HepG2 (cell line): ENCODE data around the gene SEMA6D. TPM values are rescaled to one million over a fixed set of nuclear protein-coding genes. Genes with fewer than 3 reads are reported as not detected.

Experiments
- ATAC-seq: fragments of 200-7000 bp; cut with Tn5 transposase; 3 replicates; pipeline ENCODE4 v1.9.1; 2020; ENCODE audit warnings: mild to moderate bottlenecking, moderate library complexity
- BruUV-seq: library from RNA; stranded (reverse); fragments of 400-500 nt; replicated peaks from 2 replicates; lab custom pipeline; 2021; lab: Mats Ljungman, UMichigan
- CTCF ChIA-PET: fragments of 300-600 bp; formaldehyde crosslinking; extraction: SDS; loops from one replicate; lab custom pipeline; 2021; ENCODE audit warnings: low total read pairs, inconsistent platforms, low intra/inter-chr PET ratio; lab: Yijun Ruan, JAX
- POLR2A ChIA-PET: fragments of 350-600 bp; sonication (Branson Sonifier 250); formaldehyde crosslinking; loops from one replicate; lab custom pipeline; 2020; ENCODE audit warnings: antibody characterized with exemption, inconsistent platforms; lab: Yijun Ruan, JAX
- DNase-seq: peaks from one replicate; pipeline ENCODE4 v3.0.0-alpha.2; 2015; ENCODE audit warnings: low spot score
- FAIRE-seq: peaks from 3 replicates; lab custom pipeline; 2011; peaks lifted over from hg19 to GRCh38; lab: Jason Lieb, UNC
- H2AFZ ChIP-seq: one replicate; pipeline ENCODE4 v1.6.1; 2011; ENCODE audit warnings: low read length, inconsistent platforms
- H3K27ac ChIP-seq: fragments of 300-600 bp; 3 replicates; pipeline ENCODE4 v1.8.0; 2011; ENCODE audit warnings: mixed run types, mild to moderate bottlenecking, mixed read lengths, low read length, inconsistent platforms; ENCODE audit not compliant: insufficient read depth; ENCODE audit errors: extremely low read length
- H3K27me3 ChIP-seq, 2 experiments: fragments of 200-600 bp in 1 of 2; 2 replicates in 1 of 2; 3 replicates in 1 of 2; pipeline versions ENCODE4 v1.6.0 to v1.8.0; 2011; ENCODE audit warnings: low read length in 2 of 2, mild to moderate bottlenecking in 2 of 2, moderate library complexity in 2 of 2, inconsistent platforms in 1 of 2; ENCODE audit not compliant: insufficient read depth in 2 of 2, control insufficient read depth in 1 of 2
- H3K36me3 ChIP-seq, 2 experiments: fragments of 200-600 bp in 1 of 2; replicated peaks in 1 of 2; 2 replicates in 1 of 2; 3 replicates in 1 of 2; pipeline versions ENCODE4 v1.5.1 to v1.8.0; 2011; ENCODE audit warnings: low read length in 2 of 2, inconsistent platforms in 1 of 2; ENCODE audit not compliant: insufficient read depth in 2 of 2, control insufficient read depth in 1 of 2
- H3K4me1 ChIP-seq: 2 replicates; pipeline ENCODE4 v1.5.1; 2012; ENCODE audit warnings: low read length, inconsistent platforms; ENCODE audit not compliant: insufficient read depth
- H3K4me2 ChIP-seq: 2 replicates; pipeline ENCODE4 v1.6.0; 2011; ENCODE audit warnings: low read depth, low read length, inconsistent platforms
- H3K4me3 ChIP-seq, 3 experiments: fragments of 200-600 bp in 1 of 3; sonication (generic), shearing (Covaris generic) in 1 of 3; replicated peaks in 1 of 3; 2 replicates each; pipeline ENCODE4 v1.5.1; 2011 to 2016; ENCODE audit warnings: low read length in 3 of 3, inconsistent platforms in 2 of 3, low read depth in 2 of 3, mild to moderate bottlenecking in 2 of 3, control low read depth in 1 of 3, mixed read lengths in 1 of 3; ENCODE audit not compliant: insufficient read depth in 1 of 3
- H3K79me2 ChIP-seq: one replicate; pipeline ENCODE4 v1.6.1; 2011; ENCODE audit warnings: low read length, inconsistent platforms; ENCODE audit not compliant: insufficient read depth
- H3K9ac ChIP-seq: 2 replicates; pipeline ENCODE4 v1.6.0; 2011; ENCODE audit warnings: mild to moderate bottlenecking, low read depth, low read length, inconsistent platforms; ENCODE audit not compliant: insufficient read depth
- H3K9me3 ChIP-seq: 2 replicates; pipeline ENCODE4 v1.5.1; 2012; ENCODE audit warnings: mild to moderate bottlenecking, low read length
- H4K20me1 ChIP-seq: 2 replicates; pipeline ENCODE4 v1.6.0; 2011; ENCODE audit warnings: inconsistent platforms, mild to moderate bottlenecking, low read length, moderate library complexity; ENCODE audit not compliant: insufficient read depth
- CCAR2 ChIP-seq: fragments of 200-400 bp; formaldehyde crosslinking; optimal IDR thresholded peaks from 2 replicates; pipeline ENCODE3; 2018; ENCODE audit warnings: low read depth, mild to moderate bottlenecking, low read length, moderate library complexity
- ERF ChIP-seq: IDR thresholded peaks from 2 replicates; pipeline ENCODE4 v1.6.1; 2018; ENCODE audit warnings: missing biosample characterization, missing genetic modification reagents
- MAFK ChIP-seq, 2 experiments: IDR thresholded peaks in 1 of 2; conservative IDR thresholded peaks in 1 of 2; 2 replicates each; pipeline ENCODE4 v1.6.1; 2011; ENCODE audit warnings: improper control_type of control experiment in 2 of 2, low read length in 2 of 2
- NFE2L2 ChIP-seq: fragments of 150-350 bp; IDR thresholded peaks from 2 replicates; pipeline ENCODE4 v1.6.1; 2014; ENCODE audit warnings: low read length
- NR2F1 ChIP-seq, 2 experiments: fragments of 450-650 bp in 1 of 2; formaldehyde crosslinking in 1 of 2; IDR thresholded peaks; 2 replicates each; pipeline versions ENCODE4 v1.5.0 to v1.6.1; 2016 to 2020; ENCODE audit warnings: mild to moderate bottlenecking in 1 of 2, missing compliant biosample characterization in 1 of 2, missing genetic modification reagents in 1 of 2, moderate library complexity in 1 of 2
- RBFOX2 ChIP-seq: fragments of 200-400 bp; formaldehyde crosslinking; IDR thresholded peaks from 2 replicates; pipeline ENCODE4 v1.6.1; 2017; ENCODE audit warnings: low read depth, mild to moderate bottlenecking, low read length
- SP1 ChIP-seq, 2 experiments: fragments of 450-650 bp in 1 of 2; sonication (generic) in 1 of 2; formaldehyde crosslinking in 1 of 2; IDR thresholded peaks; 2 replicates each; pipeline versions ENCODE4 v1.4.0 to v1.6.1; 2016 to 2020; ENCODE audit warnings: missing genetic modification reagents in 1 of 2
- SSRP1 ChIP-seq: IDR thresholded peaks from 2 replicates; pipeline ENCODE4 v1.6.1; 2016; ENCODE audit warnings: control low read depth
- TBP ChIP-seq: sonication (generic); formaldehyde crosslinking; IDR thresholded peaks from 2 replicates; pipeline ENCODE4 v1.5.0; 2020; ENCODE audit warnings: missing genetic modification reagents
- TRIM24 ChIP-seq: sonication (generic); formaldehyde crosslinking; IDR thresholded peaks from 2 replicates; pipeline ENCODE4 v1.8.0; 2022; ENCODE audit warnings: mild to moderate bottlenecking, missing genetic modification reagents
- ZBTB37 ChIP-seq: sonication (generic); formaldehyde crosslinking; IDR thresholded peaks from 2 replicates; pipeline ENCODE4 v1.4.0; 2020; ENCODE audit warnings: mild to moderate bottlenecking, missing genetic modification reagents
- ZFP90 ChIP-seq: sonication (generic); formaldehyde crosslinking; IDR thresholded peaks from 2 replicates; pipeline ENCODE4 v1.8.0; 2022; ENCODE audit warnings: missing genetic modification reagents, mild to moderate bottlenecking, inconsistent platforms, borderline replicate concordance
- ZNF296 ChIP-seq: sonication (generic); formaldehyde crosslinking; conservative IDR thresholded peaks from 2 replicates; pipeline ENCODE4 v1.5.0; 2020; ENCODE audit warnings: mild to moderate bottlenecking, missing genetic modification reagents
- ZNF30 ChIP-seq: sonication (generic); formaldehyde crosslinking; IDR thresholded peaks from 2 replicates; pipeline ENCODE4 v1.5.0; 2020; ENCODE audit warnings: mild to moderate bottlenecking, missing genetic modification reagents
- WGBS: methylation state at CpG from one replicate; pipeline ENCODE4 v1.1.6; 2017; ENCODE audit warnings: low lambda C conversion rate; 5-methylcytosine and 5-hydroxymethylcytosine counted together
- in situ Hi-C: cut with HindIII; loops from 2 replicates; pipeline ENCODE4 v1.10.0; 2017; ENCODE audit warnings: low pct_unique_long_range_greater_than_20kb; ENCODE audit not compliant: extremely low pct_ligation_motif_present
- intact Hi-C: fragments of 100-400 bp; cut with micrococcal nuclease; formaldehyde crosslinking; loops from one replicate; pipeline ENCODE4 v1.10.0; 2022; ENCODE audit not compliant: unreplicated experiment
- polyA plus RNA-seq, 8 experiments: library from polyadenylated mRNA; depleted of rRNA in 3 of 8; stranded (reverse) in 7 of 8; unstranded in 1 of 8; fragments of >200 nt; fragmentation: Illumina TruSeq in 4 of 8; extraction: Trizol in 4 of 8; gene quantifications; 2 replicates each; pipeline versions ENCODE4 v1.2.1 to v1.2.3, GENCODE V29; 2011 to 2016; ENCODE audit warnings: low read depth in 4 of 8, missing spikeins in 1 of 8, mixed read lengths in 1 of 8; ENCODE audit not compliant: insufficient read depth in 1 of 8
- total RNA-seq, 5 experiments: library from RNA; depleted of rRNA; stranded (reverse); fragments of >200 nt; fragmentation: Illumina TruSeq; extraction: Trizol; gene quantifications; 2 replicates each; pipeline ENCODE4 v1.2.3, GENCODE V29; 2016; ENCODE audit warnings: low read depth in 1 of 5
- TF ChIP-seq, protein P1 (sequence below), 2 experiments: sonication (generic) in 1 of 2; formaldehyde crosslinking in 1 of 2; IDR thresholded peaks; 2 replicates each; pipeline versions ENCODE4 v1.4.0 to v1.6.1; 2018 to 2020; ENCODE audit warnings: missing genetic modification reagents in 2 of 2, borderline replicate concordance in 1 of 2, low read depth in 1 of 2, mild to moderate bottlenecking in 1 of 2, missing biosample characterization in 1 of 2

The SEMA6D gene
- total and polyA plus RNA-seq, 2 of the 13 experiments (the other 11 are each of a cell fraction or from before 2014, with no cell fraction given), result not detected

DNA sequence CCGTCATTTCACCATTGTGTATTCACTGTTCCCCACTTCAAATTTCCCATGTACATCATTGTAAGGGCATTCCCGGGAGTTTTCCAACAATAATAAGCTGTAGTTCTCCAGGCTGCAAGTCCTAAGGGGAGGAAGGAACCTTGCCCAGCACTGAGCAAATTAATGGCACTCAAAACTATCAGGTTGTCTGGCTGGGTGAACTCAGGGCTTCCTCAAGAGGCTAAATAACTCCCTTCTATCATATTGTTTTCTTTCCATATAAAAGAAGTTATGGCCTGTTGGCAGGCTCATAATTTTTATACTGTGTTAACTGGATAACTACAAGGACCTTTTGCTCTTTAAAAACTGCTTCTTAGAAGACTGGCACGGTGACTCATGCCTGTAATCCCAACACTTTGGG, 71.4 kb downstream of the SEMA6D start:
- BruUV-seq, result no TSS peak
- FAIRE-seq (no peak), ATAC-seq (no peak), DNase-seq (no peak)
- no peak overlapping the region for H3K27ac ChIP-seq
- no peak overlapping the region for H3K4me3 ChIP-seq
- H3K4me1 ChIP-seq, result no peaks in the 10 kb centered on the region
- no peak overlapping the region for H2AFZ ChIP-seq
- no peak overlapping the region for H3K4me2 ChIP-seq
- H3K27me3 ChIP-seq, result no peaks in the 10 kb centered on the region
- no peak overlapping the region for H3K9ac ChIP-seq
- H3K9me3 ChIP-seq, result peaks cover 15% of the 10 kb centered on the region
- 11% methylated on average over 3 of the region's 3 CpGs for WGBS
- POLR2A ChIA-PET, result no interaction called here
- TF ChIP-seq ZNF296 (CRISPR knock-in tag) (no peak), ERF (CRISPR knock-in tag) (no peak), CCAR2 (no peak), NR2F1 (CRISPR knock-in tag; IDR thresholded peaks at IDR 0.05) (no peak), RBFOX2 (no peak), TBP (CRISPR knock-in tag) (no peak), MAFK (conservative IDR thresholded peaks at IDR 0.05 in 1 of 2, IDR thresholded peaks at IDR 0.05 in 1 of 2; ENCODE audit: low read length in 2 of 2) (no peak), ZNF30 (CRISPR knock-in tag) (no peak), ZBTB37 (CRISPR knock-in tag) (no peak), ZFP90 (CRISPR knock-in tag) (no peak), SSRP1 (CRISPR knock-in tag) (no peak), TRIM24 (CRISPR knock-in tag) (no peak), SP1 (IDR thresholded peaks at IDR 0.05) (no peak), SP1 (CRISPR knock-in tag; IDR thresholded peaks at IDR 0.05) (no peak), NFE2L2 (no peak)
- TF ChIP-seq, protein P1, sequence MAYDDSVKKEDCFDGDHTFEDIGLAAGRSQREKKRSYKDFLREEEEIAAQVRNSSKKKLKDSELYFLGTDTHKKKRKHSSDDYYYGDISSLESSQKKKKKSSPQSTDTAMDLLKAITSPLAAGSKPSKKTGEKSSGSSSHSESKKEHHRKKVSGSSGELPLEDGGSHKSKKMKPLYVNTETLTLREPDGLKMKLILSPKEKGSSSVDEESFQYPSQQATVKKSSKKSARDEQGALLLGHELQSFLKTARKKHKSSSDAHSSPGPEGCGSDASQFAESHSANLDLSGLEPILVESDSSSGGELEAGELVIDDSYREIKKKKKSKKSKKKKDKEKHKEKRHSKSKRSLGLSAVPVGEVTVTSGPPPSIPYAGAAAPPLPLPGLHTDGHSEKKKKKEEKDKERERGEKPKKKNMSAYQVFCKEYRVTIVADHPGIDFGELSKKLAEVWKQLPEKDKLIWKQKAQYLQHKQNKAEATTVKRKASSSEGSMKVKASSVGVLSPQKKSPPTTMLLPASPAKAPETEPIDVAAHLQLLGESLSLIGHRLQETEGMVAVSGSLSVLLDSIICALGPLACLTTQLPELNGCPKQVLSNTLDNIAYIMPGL (CRISPR knock-in tag; IDR thresholded peaks at IDR 0.05; ENCODE audit: borderline replicate concordance in 1 of 2, low read depth in 1 of 2), result no peak
- H4K20me1 ChIP-seq, result no peaks in the 10 kb centered on the region
- no peaks in the 10 kb centered on the region for H3K36me3 ChIP-seq
- CTCF ChIA-PET, result no interaction called here
- in situ Hi-C loops (no loop called here), intact Hi-C loops (no loop called here)
- no peaks in the 10 kb centered on the region for H3K79me2 ChIP-seq
